Neural progenitor cell (in vitro differentiated cells): Measurements from ENCODE around the gene ADCY9.

Source experiments
- EZH2 ChIP-seq: fragments of 200-600 bp; sonication (generic); IDR thresholded peaks from 2 replicates; pipeline ENCODE4 v1.6.1; 2017; ENCODE audit warnings: antibody characterized with exemption, mild to moderate bottlenecking, moderate library complexity
- TF ChIP-seq, protein P1 (sequence below): fragments of 200-600 bp; sonication (generic); IDR thresholded peaks from 2 replicates; pipeline ENCODE4 v1.5.1; 2017; ENCODE audit warnings: antibody characterized with exemption, mild to moderate bottlenecking

DNA sequence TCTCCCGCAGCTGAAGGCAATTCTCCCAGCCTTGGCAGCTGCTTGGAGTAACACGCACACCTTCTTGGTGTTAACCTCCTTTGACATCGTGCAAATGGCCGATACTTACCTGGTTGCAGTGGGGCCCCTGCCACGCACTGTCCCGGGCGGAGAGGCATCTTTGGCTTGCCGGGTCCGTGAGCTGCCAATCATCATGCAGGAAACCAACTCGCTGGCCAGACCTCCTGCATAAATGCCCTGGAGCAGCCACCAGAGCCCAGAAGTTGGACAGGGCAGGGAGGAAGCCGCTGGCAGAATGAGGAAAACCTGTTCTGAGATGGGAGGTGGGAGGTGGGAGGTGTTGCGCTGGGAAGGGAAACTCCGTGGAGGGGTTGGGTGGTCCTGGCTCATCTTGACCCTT is 194.0 kb downstream of the ADCY9 start:
- TF ChIP-seq, protein P1, sequence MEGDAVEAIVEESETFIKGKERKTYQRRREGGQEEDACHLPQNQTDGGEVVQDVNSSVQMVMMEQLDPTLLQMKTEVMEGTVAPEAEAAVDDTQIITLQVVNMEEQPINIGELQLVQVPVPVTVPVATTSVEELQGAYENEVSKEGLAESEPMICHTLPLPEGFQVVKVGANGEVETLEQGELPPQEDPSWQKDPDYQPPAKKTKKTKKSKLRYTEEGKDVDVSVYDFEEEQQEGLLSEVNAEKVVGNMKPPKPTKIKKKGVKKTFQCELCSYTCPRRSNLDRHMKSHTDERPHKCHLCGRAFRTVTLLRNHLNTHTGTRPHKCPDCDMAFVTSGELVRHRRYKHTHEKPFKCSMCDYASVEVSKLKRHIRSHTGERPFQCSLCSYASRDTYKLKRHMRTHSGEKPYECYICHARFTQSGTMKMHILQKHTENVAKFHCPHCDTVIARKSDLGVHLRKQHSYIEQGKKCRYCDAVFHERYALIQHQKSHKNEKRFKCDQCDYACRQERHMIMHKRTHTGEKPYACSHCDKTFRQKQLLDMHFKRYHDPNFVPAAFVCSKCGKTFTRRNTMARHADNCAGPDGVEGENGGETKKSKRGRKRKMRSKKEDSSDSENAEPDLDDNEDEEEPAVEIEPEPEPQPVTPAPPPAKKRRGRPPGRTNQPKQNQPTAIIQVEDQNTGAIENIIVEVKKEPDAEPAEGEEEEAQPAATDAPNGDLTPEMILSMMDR: no peak
- no peak for TF ChIP-seq EZH2
